ENCODE results near the gene PHIP.
A peak's percentile ranks its signal among the peaks of the same experiment; 100 is the strongest.

PHIP gene

GRCh38 chr6:79072640-79073181, 5.3 kb downstream of the PHIP start:
- DNase-seq (ENCODE audit: low read depth, low spot score), result no peak
- H3K4me3 ChIP-seq (ENCODE audit: low read length), result no peak overlapping the region

- H3K4me3 ChIP-seq (ENCODE audit: low read length), result no peak overlapping the region
- no peak for DNase-seq (ENCODE audit: low read depth, low spot score)
These were observed 6.5 kb downstream of the PHIP start for GRCh38 chr6:79071547-79071946.

GRCh38 chr6:79070206-79070825, 7.7 kb downstream of the PHIP start:
- DNase-seq (ENCODE audit: low read depth, low spot score), result no peak
- no peak overlapping the region for H3K4me3 ChIP-seq (ENCODE audit: low read length)

- H3K4me3 ChIP-seq (ENCODE audit: low read length), result no peak overlapping the region
- DNase-seq (ENCODE audit: low read depth, low spot score), result no peak
These were observed 11.2 kb downstream of the PHIP start for GRCh38 chr6:79066828-79067227.

GRCh38 chr6:79066330-79066729, 11.7 kb downstream of the PHIP start:
- no peak for DNase-seq (ENCODE audit: low read depth, low spot score)
- H3K4me3 ChIP-seq (ENCODE audit: low read length), result no peak overlapping the region

- no peak for DNase-seq (ENCODE audit: low read depth, low spot score)
- no peak overlapping the region for H3K4me3 ChIP-seq (ENCODE audit: low read length)
These were observed 12.8 kb downstream of the PHIP start for GRCh38 chr6:79065232-79065631.

GRCh38 chr6:79064635-79065034, 13.4 kb downstream of the PHIP start:
- no peak overlapping the region for H3K4me3 ChIP-seq (ENCODE audit: low read length)
- no peak for DNase-seq (ENCODE audit: low read depth, low spot score)

- DNase-seq (ENCODE audit: low read depth, low spot score), result no peak
- H3K4me3 ChIP-seq (ENCODE audit: low read length), result no peak overlapping the region
These were observed 15.3 kb downstream of the PHIP start for GRCh38 chr6:79062708-79063107.

GRCh38 chr6:79057746-79058145, 20.3 kb downstream of the PHIP start:
- no peak overlapping the region for H3K4me3 ChIP-seq (ENCODE audit: low read length)
- DNase-seq (ENCODE audit: low read depth, low spot score), result no peak

- no peak for DNase-seq (ENCODE audit: low read depth, low spot score)
- H3K4me3 ChIP-seq (ENCODE audit: low read length), result no peak overlapping the region
These were observed 21.8 kb downstream of the PHIP start for GRCh38 chr6:79056226-79056625.

- DNase-seq (ENCODE audit: low read depth, low spot score), result peak; percentile 31
- no peak overlapping the region for H3K4me3 ChIP-seq (ENCODE audit: low read length)
These were observed 29.4 kb downstream of the PHIP start for GRCh38 chr6:79048611-79049010.

- no peak for DNase-seq (ENCODE audit: low read depth, low spot score)
- H3K4me3 ChIP-seq (ENCODE audit: low read length), result no peak overlapping the region
These were observed 31.0 kb downstream of the PHIP start for GRCh38 chr6:79047072-79047471.

GRCh38 chr6:79045966-79046365, 32.1 kb downstream of the PHIP start:
- no peak overlapping the region for H3K4me3 ChIP-seq (ENCODE audit: low read length)
- DNase-seq (ENCODE audit: low read depth, low spot score), result no peak

- no peak overlapping the region for H3K4me3 ChIP-seq (ENCODE audit: low read length)
- no peak for DNase-seq (ENCODE audit: low read depth, low spot score)
These were observed 35.3 kb downstream of the PHIP start for GRCh38 chr6:79042799-79043126.

- no peak for DNase-seq (ENCODE audit: low read depth, low spot score)
- H3K4me3 ChIP-seq (ENCODE audit: low read length), result no peak overlapping the region
These were observed 35.8 kb downstream of the PHIP start for GRCh38 chr6:79042088-79042798.

- peak; percentile 45 for DNase-seq (ENCODE audit: low read depth, low spot score)
- no peak overlapping the region for H3K4me3 ChIP-seq (ENCODE audit: low read length)
These were observed 38.0 kb downstream of the PHIP start for GRCh38 chr6:79040083-79040482.

GRCh38 chr6:79038061-79038460, 40.0 kb downstream of the PHIP start:
- no peak overlapping the region for H3K4me3 ChIP-seq (ENCODE audit: low read length)
- DNase-seq (ENCODE audit: low read depth, low spot score), result no peak

GRCh38 chr6:79034865-79035264, 43.2 kb downstream of the PHIP start:
- DNase-seq (ENCODE audit: low read depth, low spot score), result no peak
- H3K4me3 ChIP-seq (ENCODE audit: low read length), result no peak overlapping the region

- no peak for DNase-seq (ENCODE audit: low read depth, low spot score)
- H3K4me3 ChIP-seq (ENCODE audit: low read length), result no peak overlapping the region
These were observed 44.8 kb downstream of the PHIP start for GRCh38 chr6:79033279-79033678.

- no peak overlapping the region for H3K4me3 ChIP-seq (ENCODE audit: low read length)
- no peak for DNase-seq (ENCODE audit: low read depth, low spot score)
These were observed 46.0 kb downstream of the PHIP start for GRCh38 chr6:79031821-79032590.

Data from Jurkat, Clone E6-1 (cell line).